ENCODE data around the gene LAMA3. TPM values are rescaled to one million over a fixed set of nuclear protein-coding genes. Genes with fewer than 3 reads are reported as not detected.

The LAMA3 gene
- total RNA-seq, 1 donor from 2014 or later: 1.7 TPM

DNA sequence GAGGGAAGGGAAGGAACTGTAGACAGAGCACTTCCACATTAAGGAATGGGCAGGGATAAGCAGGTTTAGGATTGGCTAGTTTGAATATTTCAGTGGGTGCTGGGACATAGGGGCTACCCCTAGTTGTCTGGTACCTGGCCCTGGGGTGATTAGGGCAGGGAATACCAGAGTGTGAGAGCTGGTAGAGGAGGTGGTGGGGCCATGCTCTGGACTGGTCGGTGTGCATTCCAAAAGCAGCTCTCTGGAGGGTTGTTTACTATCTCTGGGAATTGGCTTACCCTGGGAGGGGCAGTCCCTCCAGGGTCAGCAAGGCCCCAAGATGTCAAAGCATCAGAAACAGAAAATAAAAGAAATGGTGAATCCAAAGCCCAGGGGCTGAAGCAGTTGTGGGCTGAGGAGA is 103.8 kb downstream of the LAMA3 start:
- Mint-ChIP-seq H3K4me3 (ENCODE audit: unreplicated experiment) (no peak overlapping the region), H3K27ac (ENCODE audit: unreplicated experiment) (no peak overlapping the region), H3K4me1 (ENCODE audit: unreplicated experiment) (no peaks in the 10 kb centered on the region), H3K9me3 (ENCODE audit: unreplicated experiment) (no peaks in the 10 kb centered on the region), H3K27me3 (ENCODE audit: unreplicated experiment) (peaks cover 1% of the 10 kb centered on the region), H3K36me3 (ENCODE audit: low read depth, unreplicated experiment) (peaks cover 11% of the 10 kb centered on the region)
- DNase-seq (ENCODE audit: low spot score): no peak
- TF ChIP-seq, protein P1, sequence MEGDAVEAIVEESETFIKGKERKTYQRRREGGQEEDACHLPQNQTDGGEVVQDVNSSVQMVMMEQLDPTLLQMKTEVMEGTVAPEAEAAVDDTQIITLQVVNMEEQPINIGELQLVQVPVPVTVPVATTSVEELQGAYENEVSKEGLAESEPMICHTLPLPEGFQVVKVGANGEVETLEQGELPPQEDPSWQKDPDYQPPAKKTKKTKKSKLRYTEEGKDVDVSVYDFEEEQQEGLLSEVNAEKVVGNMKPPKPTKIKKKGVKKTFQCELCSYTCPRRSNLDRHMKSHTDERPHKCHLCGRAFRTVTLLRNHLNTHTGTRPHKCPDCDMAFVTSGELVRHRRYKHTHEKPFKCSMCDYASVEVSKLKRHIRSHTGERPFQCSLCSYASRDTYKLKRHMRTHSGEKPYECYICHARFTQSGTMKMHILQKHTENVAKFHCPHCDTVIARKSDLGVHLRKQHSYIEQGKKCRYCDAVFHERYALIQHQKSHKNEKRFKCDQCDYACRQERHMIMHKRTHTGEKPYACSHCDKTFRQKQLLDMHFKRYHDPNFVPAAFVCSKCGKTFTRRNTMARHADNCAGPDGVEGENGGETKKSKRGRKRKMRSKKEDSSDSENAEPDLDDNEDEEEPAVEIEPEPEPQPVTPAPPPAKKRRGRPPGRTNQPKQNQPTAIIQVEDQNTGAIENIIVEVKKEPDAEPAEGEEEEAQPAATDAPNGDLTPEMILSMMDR (IDR thresholded peaks at IDR 0.05; ENCODE audit: unreplicated experiment): no peak

DNA sequence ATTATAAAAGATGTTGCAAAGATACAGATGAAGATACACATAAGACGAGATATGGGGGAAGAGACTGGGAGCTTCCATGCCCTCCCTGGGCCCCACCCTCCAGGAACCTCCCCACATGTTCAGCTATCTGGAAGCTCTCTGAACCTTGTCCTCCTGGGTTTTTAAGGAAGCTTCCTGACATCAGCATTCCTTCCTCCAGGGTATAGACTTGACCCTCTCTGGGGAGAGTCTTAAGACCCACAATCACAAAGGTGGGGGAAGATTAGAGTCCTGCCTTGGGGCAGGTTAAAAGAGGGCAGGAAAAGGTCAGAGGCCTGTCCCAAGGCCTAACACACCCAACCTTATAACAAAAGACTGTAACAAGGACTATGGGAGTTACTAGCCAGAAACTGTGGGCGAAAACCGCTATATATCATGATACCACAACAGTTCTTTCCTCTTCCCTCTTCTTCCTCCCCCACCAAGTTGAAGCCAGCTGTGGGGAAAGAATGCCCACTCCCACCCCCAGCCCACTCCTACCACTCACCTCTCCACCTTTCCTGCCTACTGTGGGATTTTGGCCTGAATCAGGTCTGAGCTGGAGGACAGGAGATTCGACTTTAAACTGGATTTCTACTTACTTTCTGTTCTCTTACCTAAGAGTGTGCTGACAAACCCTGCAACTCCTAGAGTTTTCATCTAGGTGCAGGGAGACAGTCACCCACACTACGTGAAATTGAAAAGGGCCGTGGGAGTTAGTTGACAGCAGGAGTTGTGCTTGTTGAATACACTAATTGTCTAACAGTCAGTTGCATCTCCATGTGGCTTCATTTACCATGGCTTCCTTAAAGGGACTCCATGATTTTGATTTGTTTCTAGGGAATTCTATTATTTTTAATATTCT is 105.0 kb downstream of the LAMA3 start:
- peaks cover 11% of the 10 kb centered on the region for H3K36me3 Mint-ChIP-seq (ENCODE audit: low read depth, unreplicated experiment)
- peaks cover 1% of the 10 kb centered on the region for H3K27me3 Mint-ChIP-seq (ENCODE audit: unreplicated experiment)
- H3K4me3 Mint-ChIP-seq (ENCODE audit: unreplicated experiment): no peak overlapping the region
- DNase-seq (ENCODE audit: low spot score): no peak
- H3K4me1 Mint-ChIP-seq (ENCODE audit: unreplicated experiment): no peaks in the 10 kb centered on the region
- no peak overlapping the region for H3K27ac Mint-ChIP-seq (ENCODE audit: unreplicated experiment)
- TF ChIP-seq, protein P1 (IDR thresholded peaks at IDR 0.05; ENCODE audit: unreplicated experiment): no peak
- no peaks in the 10 kb centered on the region for H3K9me3 Mint-ChIP-seq (ENCODE audit: unreplicated experiment)

DNA sequence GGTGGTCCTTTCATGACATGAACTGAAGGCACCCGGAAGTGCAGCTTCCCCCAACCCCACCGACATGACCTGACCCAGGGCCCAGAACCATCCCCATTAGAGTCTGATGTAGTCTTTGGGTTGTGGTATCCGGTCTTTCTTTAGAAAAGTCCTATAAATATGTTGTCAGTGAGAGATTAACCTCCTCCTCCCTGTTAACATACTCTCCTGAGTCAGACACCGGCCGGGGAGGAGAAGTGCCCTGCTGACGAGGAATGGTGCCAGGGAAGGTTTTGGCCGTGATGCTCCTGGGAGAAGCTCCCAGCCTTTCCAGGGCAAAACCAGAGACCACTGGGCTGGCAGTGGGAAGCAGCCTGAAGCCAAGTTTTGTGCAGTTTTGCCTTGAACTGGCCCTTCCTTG is 109.0 kb downstream of the LAMA3 start:
- no peak overlapping the region for H3K4me3 Mint-ChIP-seq (ENCODE audit: unreplicated experiment)
- H3K9me3 Mint-ChIP-seq (ENCODE audit: unreplicated experiment): no peaks in the 10 kb centered on the region
- H3K27ac Mint-ChIP-seq (ENCODE audit: unreplicated experiment): no peak overlapping the region
- no peaks in the 10 kb centered on the region for H3K36me3 Mint-ChIP-seq (ENCODE audit: low read depth, unreplicated experiment)
- DNase-seq (ENCODE audit: low spot score): no peak
- TF ChIP-seq, protein P1 (IDR thresholded peaks at IDR 0.05; ENCODE audit: unreplicated experiment): no peak
- peaks cover 1% of the 10 kb centered on the region for H3K27me3 Mint-ChIP-seq (ENCODE audit: unreplicated experiment)
- H3K4me1 Mint-ChIP-seq (ENCODE audit: unreplicated experiment): no peaks in the 10 kb centered on the region

DNA sequence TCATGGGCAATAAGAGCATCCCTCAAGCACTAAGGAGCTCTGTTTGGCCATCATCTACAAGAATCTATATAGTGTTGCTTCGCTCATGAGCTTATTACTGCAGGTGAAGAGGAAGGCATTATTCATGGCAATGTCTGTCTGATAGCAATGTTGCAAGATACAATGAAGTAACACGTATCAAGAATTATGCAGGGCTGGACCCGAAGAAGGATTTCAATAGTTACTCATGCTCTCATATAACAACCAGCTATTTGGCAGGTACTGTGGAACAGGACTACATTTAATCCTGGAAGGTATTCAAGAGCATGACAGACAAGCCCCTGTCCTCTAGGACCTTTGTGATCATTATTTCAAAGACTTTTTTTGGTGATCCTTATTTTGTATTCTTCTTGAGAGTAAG is 109.6 kb downstream of the LAMA3 start:
- DNase-seq (ENCODE audit: low spot score): no peak
- Mint-ChIP-seq H3K9me3 (ENCODE audit: unreplicated experiment) (no peaks in the 10 kb centered on the region), H3K36me3 (ENCODE audit: low read depth, unreplicated experiment) (no peaks in the 10 kb centered on the region), H3K27me3 (ENCODE audit: unreplicated experiment) (peaks cover 1% of the 10 kb centered on the region), H3K4me1 (ENCODE audit: unreplicated experiment) (no peaks in the 10 kb centered on the region), H3K4me3 (ENCODE audit: unreplicated experiment) (no peak overlapping the region), H3K27ac (ENCODE audit: unreplicated experiment) (no peak overlapping the region)
- TF ChIP-seq, protein P1 (IDR thresholded peaks at IDR 0.05; ENCODE audit: unreplicated experiment): no peak

DNA sequence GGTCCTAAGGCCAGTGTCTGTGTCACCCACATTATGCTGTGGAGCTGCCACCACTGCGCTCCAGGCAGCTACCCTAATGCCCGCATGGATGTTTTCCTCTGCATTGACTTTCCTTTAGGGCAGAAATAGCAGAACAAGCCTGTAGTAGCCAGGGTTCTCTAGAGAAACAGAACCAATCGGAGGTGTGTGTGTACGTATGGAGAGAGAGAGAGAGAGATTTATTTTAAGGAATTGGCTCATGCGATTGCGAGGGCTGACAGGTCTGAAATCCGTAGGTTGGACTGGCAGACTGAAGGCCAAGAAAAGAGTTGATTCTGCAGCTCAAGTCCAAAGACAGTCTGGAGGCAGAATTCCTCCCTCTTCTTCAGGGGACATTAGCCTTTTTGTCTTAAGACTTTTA is 110.3 kb downstream of the LAMA3 start:
- Mint-ChIP-seq H3K36me3 (ENCODE audit: low read depth, unreplicated experiment) (no peaks in the 10 kb centered on the region), H3K9me3 (ENCODE audit: unreplicated experiment) (no peaks in the 10 kb centered on the region), H3K4me3 (ENCODE audit: unreplicated experiment) (no peak overlapping the region), H3K27ac (ENCODE audit: unreplicated experiment) (no peak overlapping the region), H3K27me3 (ENCODE audit: unreplicated experiment) (peaks cover 1% of the 10 kb centered on the region), H3K4me1 (ENCODE audit: unreplicated experiment) (no peaks in the 10 kb centered on the region)
- no peak for DNase-seq (ENCODE audit: low spot score)
- TF ChIP-seq, protein P1 (IDR thresholded peaks at IDR 0.05; ENCODE audit: unreplicated experiment): no peak
